PC-3 (cell line): ENCODE measurements around the gene SIM2. TPM values are rescaled to one million over a fixed set of nuclear protein-coding genes. Genes with fewer than 3 reads are reported as not detected.

Experiments
- ATAC-seq: fragments of 200-7000 bp; cut with Tn5 transposase; 2 replicates; pipeline ENCODE4 v1.9.1; 2020; ENCODE audit warnings: mild to moderate bottlenecking, moderate library complexity
- BruUV-seq: library from RNA; stranded (reverse); fragments of 400-500 nt; replicated peaks from 2 replicates; lab custom pipeline; 2021; lab: Mats Ljungman, UMichigan
- CTCF ChIA-PET: fragments of 300-600 bp; sonication (Branson Sonifier 250); formaldehyde crosslinking; loops from one replicate; lab custom pipeline; 2022; ENCODE audit warnings: antibody characterized with exemption; lab: Charles Lee
- POLR2A ChIA-PET: fragments of 300-600 bp; sonication (Branson Sonifier 250); formaldehyde crosslinking; loops from one replicate; lab custom pipeline; 2022; ENCODE audit warnings: antibody characterized with exemption; ENCODE audit not compliant: unreplicated experiment; lab: Charles Lee
- DNase-seq: peaks from one replicate; pipeline ENCODE4 v3.0.0-alpha.2; 2015
- H2AFZ ChIP-seq: fragments of 300-600 bp; sonication (generic); 2 replicates; pipeline ENCODE4 v1.6.0; 2016; ENCODE audit warnings: antibody characterized with exemption, low read length
- H3F3A ChIP-seq: fragments of 300-600 bp; sonication (generic); one replicate; pipeline ENCODE4 v1.6.0; 2017; ENCODE audit warnings: antibody characterized with exemption, low read length, control low read depth, mild to moderate bottlenecking; ENCODE audit not compliant: unreplicated experiment
- H3K27ac ChIP-seq: fragments of 300-600 bp; sonication (generic); 2 replicates; pipeline ENCODE4 v1.5.1; 2016; ENCODE audit warnings: mild to moderate bottlenecking, low read length
- H3K27me3 ChIP-seq: fragments of 300-600 bp; sonication (generic); 2 replicates; pipeline ENCODE4 v1.6.1; 2016; ENCODE audit warnings: low read length, mixed read lengths
- H3K36me3 ChIP-seq: fragments of 300-600 bp; sonication (generic); 2 replicates; pipeline ENCODE4 v1.6.1; 2016; ENCODE audit warnings: low read depth, mixed run types, low read length, mixed read lengths
- H3K4me1 ChIP-seq: fragments of 300-600 bp; sonication (generic); 2 replicates; pipeline ENCODE4 v1.5.1; 2016; ENCODE audit warnings: low read length; ENCODE audit not compliant: insufficient read depth
- H3K4me2 ChIP-seq: fragments of 300-600 bp; sonication (generic); 2 replicates; pipeline ENCODE4 v1.6.0; 2016; ENCODE audit warnings: low read length
- H3K4me3 ChIP-seq: fragments of 300-600 bp; sonication (generic); 2 replicates; pipeline ENCODE4 v1.5.1; 2016; ENCODE audit warnings: mild to moderate bottlenecking, low read length, mixed read lengths
- H3K79me2 ChIP-seq: fragments of 300-600 bp; sonication (generic); 2 replicates; pipeline ENCODE4 v1.6.1; 2017; ENCODE audit warnings: low read length, mixed read lengths
- H3K9ac ChIP-seq: fragments of 300-600 bp; sonication (generic); 2 replicates; pipeline ENCODE4 v1.6.0; 2016; ENCODE audit warnings: mild to moderate bottlenecking, low read length
- H3K9me2 ChIP-seq: fragments of 300-600 bp; sonication (generic); replicated peaks from 2 replicates; pipeline ENCODE4 v1.6.1; 2016; ENCODE audit warnings: mixed run types, low read length, mixed read lengths
- H3K9me3 ChIP-seq: fragments of 300-600 bp; sonication (generic); 2 replicates; pipeline ENCODE4 v1.6.1; 2016; ENCODE audit warnings: low read length, mixed read lengths
- H4K20me1 ChIP-seq: fragments of 300-600 bp; sonication (generic); 2 replicates; pipeline ENCODE4 v1.6.1; 2016; ENCODE audit warnings: low read length, mixed read lengths
- CTCF ChIP-seq: fragments of 300-600 bp; sonication (generic); conservative IDR thresholded peaks from 2 replicates; pipeline ENCODE4 v1.5.1; 2017; ENCODE audit warnings: antibody characterized with exemption, low read depth, mild to moderate bottlenecking, low read length
- EZH2 ChIP-seq: fragments of 300-600 bp; sonication (generic); IDR thresholded peaks from one replicate; pipeline ENCODE4 v1.6.1; 2017; ENCODE audit warnings: antibody characterized with exemption, mild to moderate bottlenecking, low read length; ENCODE audit not compliant: unreplicated experiment
- EZH2phosphoT487 ChIP-seq: fragments of 300-600 bp; sonication (generic); IDR thresholded peaks from 2 replicates; pipeline ENCODE4 v1.6.1; 2018; ENCODE audit warnings: mild to moderate bottlenecking, antibody characterized with exemption, low read length, borderline replicate concordance
- intact Hi-C: fragments of 100-400 bp; cut with micrococcal nuclease; formaldehyde crosslinking; loops from 2 replicates; pipeline ENCODE4 v1.9.0; 2023
- total RNA-seq: library from RNA; depleted of rRNA; stranded (reverse); fragments of >200 nt; gene quantifications from 2 replicates; pipeline ENCODE4 v1.2.3, GENCODE V29; 2014

Gene SIM2
- total RNA-seq, 1 experiment from 2014 or later = 71.2 TPM

- H3K9me3 ChIP-seq = peaks cover 8% of the 10 kb centered on the region; the same call in 1 of the 2 replicates
- intact Hi-C loops = no loop called here
- no peaks in the 10 kb centered on the region for H3F3A ChIP-seq
- ATAC-seq (peak; percentile 31; the same call in 1 of the 2 replicates), DNase-seq (no peak)
- H3K9ac ChIP-seq = no peak overlapping the region
- no peak overlapping the region for H3K4me3 ChIP-seq
- CTCF ChIA-PET = no interaction called here
- no peaks in the 10 kb centered on the region for H4K20me1 ChIP-seq
- H3K27me3 ChIP-seq = no peaks in the 10 kb centered on the region
- no peak overlapping the region for H3K4me2 ChIP-seq
- no peaks in the 10 kb centered on the region for H3K79me2 ChIP-seq
- H3K36me3 ChIP-seq = peaks cover 6% of the 10 kb centered on the region; the same call in 1 of the 2 replicates
- BruUV-seq = no TSS peak
- H3K27ac ChIP-seq = no peak overlapping the region
- H3K9me2 ChIP-seq = no peaks in the 10 kb centered on the region
- H3K4me1 ChIP-seq = 0 out of 2 replicates have a peak, but pooled peaks cover 4% of the 10 kb centered on the region
- H2AFZ ChIP-seq = no peak overlapping the region
- POLR2A ChIA-PET = interaction anchor here (0.7 kb wide), 1 partner anchor 30 kb away, joined by 5 read pairs; no protein-coding TSS in a partner anchor
- TF ChIP-seq CTCF = no peak
Observed at GRCh38 chr21:36684957-36685714, 13.8 kb upstream of the SIM2 start.

DNA sequence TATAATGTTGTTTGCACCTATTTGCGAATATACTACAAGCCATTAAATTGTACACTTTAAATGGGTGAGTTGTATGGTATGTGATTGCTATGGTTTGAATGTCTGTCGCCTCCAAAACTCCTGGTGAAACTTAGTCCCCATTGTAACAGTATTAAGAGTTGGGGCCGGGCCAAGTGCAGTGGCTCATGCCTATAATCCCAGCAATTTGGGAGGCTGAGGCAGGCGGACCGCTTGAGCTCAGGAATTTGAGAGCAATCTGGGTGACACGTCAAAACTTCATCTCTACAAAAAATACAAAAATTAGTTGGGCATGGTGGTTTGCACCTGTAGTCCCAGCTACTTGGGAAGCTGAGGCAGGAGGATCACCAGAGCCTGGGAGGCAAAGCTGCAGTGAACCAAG, 12.0 kb upstream of the SIM2 start:
- Histone ChIP-seq H3K9me3 (no peaks in the 10 kb centered on the region), H4K20me1 (no peaks in the 10 kb centered on the region), H3K9ac (no peak overlapping the region), H3K4me1 (peaks cover 18% of the 10 kb centered on the region; the same call in 1 of the 2 replicates), H3K27ac (no peak overlapping the region), H3K27me3 (no peaks in the 10 kb centered on the region), H3K4me3 (no peak overlapping the region), H3K9me2 (no peaks in the 10 kb centered on the region), H2AFZ (no peak overlapping the region), H3K4me2 (no peak overlapping the region), H3K79me2 (no peaks in the 10 kb centered on the region), H3K36me3 (no peaks in the 10 kb centered on the region), H3F3A (no peaks in the 10 kb centered on the region)
- ChIA-PET CTCF (no interaction called here), POLR2A (no interaction called here)
- BruUV-seq = no TSS peak
- intact Hi-C loops = no loop called here
- DNase-seq (no peak), ATAC-seq (no peak)
- TF ChIP-seq EZH2phosphoT487 (no peak), EZH2 (no peak), CTCF (no peak)

DNA sequence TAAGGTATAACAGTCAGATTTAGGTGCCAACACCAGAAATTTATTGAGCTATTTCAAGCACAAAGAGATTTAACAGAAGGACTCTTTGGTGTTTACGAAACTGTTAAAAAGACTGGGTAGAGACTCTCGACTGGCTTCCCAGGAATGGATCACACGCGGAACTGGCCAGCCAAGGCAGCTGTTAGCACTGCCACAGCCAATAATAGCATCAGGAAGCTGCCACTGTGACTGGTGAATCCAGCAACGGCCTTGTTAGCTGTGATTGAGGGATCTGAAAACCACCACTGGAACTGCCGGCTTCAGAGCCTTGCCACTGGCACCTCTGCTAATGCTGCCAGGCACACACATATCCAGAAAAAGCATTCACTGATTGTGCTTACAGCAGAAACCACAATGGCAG, 10.6 kb upstream of the SIM2 start:
- no peak overlapping the region for H3K27ac ChIP-seq
- BruUV-seq = no TSS peak
- no peaks in the 10 kb centered on the region for H4K20me1 ChIP-seq
- no peaks in the 10 kb centered on the region for H3K27me3 ChIP-seq
- ChIA-PET POLR2A (interaction anchor here (0.8 kb wide), 1 partner anchor 258 kb away, joined by 4 read pairs; no protein-coding TSS in a partner anchor), CTCF (interaction anchor here (0.5 kb wide), 1 partner anchor 16 kb away, joined by 3 read pairs; no protein-coding TSS in a partner anchor)
- H3K4me1 ChIP-seq = peaks cover 18% of the 10 kb centered on the region; the same call in 1 of the 2 replicates
- no peak overlapping the region for H3K4me2 ChIP-seq
- ATAC-seq (no peak), DNase-seq (no peak)
- no peak overlapping the region for H3K9ac ChIP-seq
- no peak for TF ChIP-seq EZH2phosphoT487
- no peak overlapping the region for H2AFZ ChIP-seq
- H3K79me2 ChIP-seq = no peaks in the 10 kb centered on the region
- H3K36me3 ChIP-seq = no peaks in the 10 kb centered on the region
- H3K9me3 ChIP-seq = no peaks in the 10 kb centered on the region
- intact Hi-C loops = no loop called here
- no peaks in the 10 kb centered on the region for H3K9me2 ChIP-seq
- H3K4me3 ChIP-seq = no peak overlapping the region
- H3F3A ChIP-seq = no peaks in the 10 kb centered on the region
